C4-2B (cell line): ENCODE measurements around the gene LPP.

Experiments
- ZFX ChIP-seq: fragments of 450-650 bp; IDR thresholded peaks from 2 replicates; pipeline ENCODE4 v1.6.1; 2017
- TF ChIP-seq, protein P1 (sequence below): fragments of 450-650 bp; conservative IDR thresholded peaks from 2 replicates; pipeline ENCODE4 v1.5.1; 2017; ENCODE audit warnings: mild to moderate bottlenecking

DNA sequence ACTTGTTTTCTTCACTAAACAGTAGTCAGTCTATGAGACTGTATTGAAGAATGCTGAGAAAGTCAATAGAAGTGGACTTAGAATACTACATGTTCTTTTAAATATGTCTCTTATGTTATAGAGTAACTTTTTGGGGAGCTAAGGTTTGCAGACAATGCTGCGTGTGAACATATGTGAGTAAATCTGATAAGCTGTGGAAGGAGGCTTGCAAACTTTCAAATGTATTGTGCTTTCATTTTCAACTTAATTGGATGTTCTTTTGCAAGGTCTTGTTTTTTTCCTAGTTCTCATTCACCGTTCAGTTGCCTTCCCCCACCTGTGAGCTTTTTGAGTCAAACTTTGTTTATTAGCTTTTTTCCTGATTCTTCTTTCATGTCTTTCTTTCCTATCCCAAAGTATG lies 176.2 kb downstream of the LPP start:
- TF ChIP-seq, protein P1, sequence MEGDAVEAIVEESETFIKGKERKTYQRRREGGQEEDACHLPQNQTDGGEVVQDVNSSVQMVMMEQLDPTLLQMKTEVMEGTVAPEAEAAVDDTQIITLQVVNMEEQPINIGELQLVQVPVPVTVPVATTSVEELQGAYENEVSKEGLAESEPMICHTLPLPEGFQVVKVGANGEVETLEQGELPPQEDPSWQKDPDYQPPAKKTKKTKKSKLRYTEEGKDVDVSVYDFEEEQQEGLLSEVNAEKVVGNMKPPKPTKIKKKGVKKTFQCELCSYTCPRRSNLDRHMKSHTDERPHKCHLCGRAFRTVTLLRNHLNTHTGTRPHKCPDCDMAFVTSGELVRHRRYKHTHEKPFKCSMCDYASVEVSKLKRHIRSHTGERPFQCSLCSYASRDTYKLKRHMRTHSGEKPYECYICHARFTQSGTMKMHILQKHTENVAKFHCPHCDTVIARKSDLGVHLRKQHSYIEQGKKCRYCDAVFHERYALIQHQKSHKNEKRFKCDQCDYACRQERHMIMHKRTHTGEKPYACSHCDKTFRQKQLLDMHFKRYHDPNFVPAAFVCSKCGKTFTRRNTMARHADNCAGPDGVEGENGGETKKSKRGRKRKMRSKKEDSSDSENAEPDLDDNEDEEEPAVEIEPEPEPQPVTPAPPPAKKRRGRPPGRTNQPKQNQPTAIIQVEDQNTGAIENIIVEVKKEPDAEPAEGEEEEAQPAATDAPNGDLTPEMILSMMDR = no peak
- no peak for TF ChIP-seq ZFX
